ENCODE results near the gene ICOS. TPM values are rescaled to one million over a fixed set of nuclear protein-coding genes. Genes with fewer than 3 reads are reported as not detected.
"Not testable (repeated sequence)": the region's sequence is repeated elsewhere in the genome, so short reads cannot be mapped to it uniquely, and the experiment has no call there.

ICOS gene
- total RNA-seq, 2 donors from 2014 or later, result 0.14 TPM; not detected in 1

GRCh38 chr2:203914546-203915182 is 21.9 kb upstream of the ICOS start:
- no peak for DNase-seq (ENCODE audit: low spot score)
- intact Hi-C loops (cut with DNase I), result no loop called here

DNA sequence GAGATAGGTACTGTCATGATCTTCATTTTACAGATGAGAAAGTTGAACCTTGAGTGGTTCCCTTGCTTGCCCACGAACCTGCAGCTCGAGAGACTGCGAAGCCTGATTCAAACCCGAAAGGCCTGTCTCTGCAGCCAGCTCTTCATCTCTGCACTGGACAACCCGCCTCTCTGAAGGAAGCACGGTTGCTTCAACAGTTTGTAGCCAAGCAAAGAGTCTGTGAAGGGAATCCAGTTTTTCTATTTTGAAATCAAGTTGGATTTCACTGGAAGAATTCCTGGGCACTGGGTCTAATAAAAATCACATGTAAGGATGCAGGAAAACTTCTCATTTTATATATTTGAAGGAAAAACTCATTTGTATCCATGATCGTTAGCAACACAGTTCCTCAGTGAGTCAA is 21.3 kb upstream of the ICOS start:
- DNase-seq (ENCODE audit: low spot score), result no peak
- intact Hi-C loops (cut with DNase I), result no loop called here

GRCh38 chr2:203916756-203917155 is 19.8 kb upstream of the ICOS start:
- intact Hi-C loops (cut with DNase I), result no loop called here
- DNase-seq (ENCODE audit: low spot score), result no peak

- intact Hi-C loops (cut with DNase I), result no loop called here
- no peak for DNase-seq (ENCODE audit: low spot score)
Observed at GRCh38 chr2:203918264-203918663, 18.3 kb upstream of the ICOS start.

DNA sequence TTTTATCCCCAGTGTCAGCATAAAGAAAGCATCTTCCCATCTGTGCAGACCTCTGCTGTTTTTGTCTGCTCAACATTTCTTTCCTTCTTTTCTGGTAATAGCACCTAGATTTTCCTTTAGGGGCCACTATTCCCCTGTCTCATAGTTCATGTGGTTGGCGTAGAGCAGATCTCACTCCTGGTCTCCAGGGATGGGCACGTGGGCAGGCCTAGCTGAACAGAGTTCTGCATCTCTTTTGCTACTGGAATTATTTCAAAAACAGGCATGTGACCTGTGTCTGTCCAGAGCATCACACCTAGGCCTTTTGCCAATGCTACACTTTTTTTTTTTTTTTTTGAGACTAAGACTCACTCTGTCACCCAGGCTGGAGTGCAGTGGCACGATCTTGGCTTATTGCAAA is 17.7 kb upstream of the ICOS start:
- DNase-seq (ENCODE audit: low spot score), result no peak
- intact Hi-C loops (cut with DNase I), result no loop called here

GRCh38 chr2:203925512-203926158 is 10.9 kb upstream of the ICOS start:
- DNase-seq (ENCODE audit: low spot score), result no peak

DNA sequence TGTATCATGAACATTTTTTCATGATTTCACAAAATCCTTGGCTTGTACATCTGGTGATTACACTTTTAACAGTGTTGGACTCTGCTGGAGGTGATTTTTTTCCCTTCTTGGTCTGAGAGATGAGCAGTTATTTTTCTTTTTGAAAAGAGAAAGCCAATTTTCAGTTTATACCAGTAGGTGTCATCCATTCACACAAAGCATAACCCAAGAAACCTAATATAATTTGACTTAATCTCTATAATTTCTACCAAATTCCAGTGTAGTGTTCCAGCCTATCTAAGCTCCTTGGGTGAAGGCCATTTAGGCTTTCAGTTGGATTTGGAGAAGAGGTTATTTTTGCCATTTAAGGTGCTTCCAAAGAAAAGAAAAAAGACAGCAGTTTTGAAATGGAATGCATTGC is 7.7 kb upstream of the ICOS start:
- no peak for DNase-seq (ENCODE audit: low spot score)
- intact Hi-C loops (cut with DNase I), result no loop called here

More at GRCh38 chr2:203925512-203926158, 10.9 kb upstream of the ICOS start:
- intact Hi-C loops (cut with DNase I), result no loop called here

DNA sequence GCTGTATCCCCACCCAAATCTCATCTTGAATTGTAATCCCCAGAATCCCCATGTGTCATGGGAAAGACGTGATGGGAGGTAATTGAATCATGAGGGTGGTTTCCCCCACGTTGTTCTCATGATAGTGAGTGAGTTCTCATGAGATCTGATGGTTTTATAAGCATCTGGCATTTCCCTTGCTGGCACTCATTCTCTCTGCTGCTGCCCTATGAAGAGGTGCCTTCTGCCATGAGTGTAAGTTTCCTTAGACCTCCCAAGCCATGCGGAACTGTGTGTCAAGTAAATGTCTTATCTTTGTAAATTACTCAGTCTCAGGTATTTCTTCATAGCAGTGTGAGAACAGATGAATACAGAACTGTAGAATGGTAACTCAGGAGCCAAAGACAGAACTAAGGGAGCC is 5.3 kb upstream of the ICOS start:
- DNase-seq (ENCODE audit: low spot score); intact Hi-C loops (cut with DNase I): not testable (repeated sequence)

DNA sequence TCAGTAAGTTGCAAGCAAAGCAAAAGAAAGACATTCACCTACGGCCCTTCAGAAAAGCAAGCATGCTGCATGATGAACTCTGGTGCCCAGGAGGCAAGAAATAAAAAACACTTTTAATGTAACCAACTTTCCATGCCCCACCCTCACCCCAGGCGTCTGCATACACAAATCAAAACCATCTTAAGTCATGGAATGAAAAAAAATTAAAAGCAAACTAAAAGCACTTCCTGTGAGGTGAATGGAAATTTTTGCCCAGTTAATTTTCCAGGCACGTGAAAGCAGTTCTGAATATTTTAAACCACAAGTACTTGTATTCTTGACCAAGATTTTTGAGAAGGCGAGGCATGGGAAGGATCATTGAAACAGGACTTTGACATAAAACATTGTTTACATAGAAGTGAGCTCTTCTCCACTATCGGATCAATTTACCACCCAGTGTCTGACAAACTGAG is 2.5 kb upstream of the ICOS start:
- intact Hi-C loops (cut with DNase I), result no loop called here

DNA sequence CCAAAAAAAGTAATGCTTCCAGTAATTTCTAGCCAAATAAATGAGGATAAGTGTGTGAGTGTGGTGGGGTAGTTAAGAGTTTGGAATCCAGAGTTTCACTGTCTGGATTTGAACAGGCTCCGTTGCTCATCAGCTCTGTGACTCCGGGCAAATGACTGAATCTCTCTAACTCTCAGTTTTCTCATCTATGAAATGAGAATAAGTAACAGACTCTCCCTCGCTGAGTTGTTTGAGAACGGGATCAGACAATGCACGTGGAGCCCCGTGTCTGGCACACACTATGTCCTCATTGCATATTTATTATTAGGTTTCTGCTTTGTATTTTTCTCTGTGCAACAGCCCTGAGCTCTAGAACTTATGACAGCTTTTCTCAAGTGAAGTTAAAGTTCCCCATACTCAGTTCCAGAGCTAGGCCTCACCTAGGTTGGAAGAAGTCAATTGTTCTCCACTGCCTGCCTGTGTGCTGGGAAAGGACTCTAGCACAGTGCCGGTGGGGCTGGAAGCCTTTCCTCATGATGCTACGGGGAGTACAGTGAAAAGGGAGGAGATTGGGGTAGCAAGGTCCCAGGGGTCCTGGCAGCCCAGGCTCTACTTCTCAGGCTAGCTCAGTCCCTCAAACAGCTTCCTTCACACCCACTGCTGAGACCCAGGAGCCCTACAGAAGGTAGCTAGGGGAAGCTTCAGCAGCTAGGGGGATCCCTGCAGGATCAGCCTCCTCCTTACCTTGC is 1.7 kb upstream of the ICOS start:
- intact Hi-C loops (cut with DNase I), result no loop called here
- no peak for DNase-seq (ENCODE audit: low spot score)

More for the DNA sequence above, 2.5 kb upstream of the ICOS start:
- DNase-seq (ENCODE audit: low spot score), result no peak

GRCh38 chr2:203935568-203935967 is 995 bp upstream of the ICOS start:
- intact Hi-C loops (cut with DNase I), result no loop called here
- no peak for DNase-seq (ENCODE audit: low spot score)

- DNase-seq (ENCODE audit: low spot score), result no peak
- intact Hi-C loops (cut with DNase I), result no loop called here
Observed at GRCh38 chr2:203936949-203937348, 386 bp downstream of the ICOS start.

- intact Hi-C loops (cut with DNase I), result no loop called here
- DNase-seq (ENCODE audit: low spot score), result no peak
Observed at GRCh38 chr2:203937788-203938187, 1.2 kb downstream of the ICOS start.

DNA sequence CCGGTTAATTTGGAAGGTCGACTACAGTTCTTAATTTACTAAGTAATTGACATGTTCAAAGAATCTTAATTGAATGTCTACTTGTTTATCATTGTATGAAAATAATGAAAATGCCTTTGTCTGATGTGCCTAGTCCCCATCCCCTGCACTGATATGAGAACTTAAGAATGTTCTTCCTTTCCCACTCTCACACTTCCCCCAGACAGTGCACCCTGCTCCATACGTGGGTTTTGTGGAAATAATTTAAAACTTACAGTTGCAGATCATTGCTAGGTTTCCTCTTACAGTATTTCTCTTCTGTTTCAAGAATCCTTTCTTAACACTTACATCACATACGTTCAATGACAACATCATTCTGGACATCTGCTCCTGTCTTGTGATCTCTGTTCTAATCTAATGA is 3.5 kb downstream of the ICOS start:
- DNase-seq (ENCODE audit: low spot score), result no peak
- intact Hi-C loops (cut with DNase I), result no loop called here

- DNase-seq (ENCODE audit: low spot score), result not testable (repeated sequence)
Observed at GRCh38 chr2:203943493-203944382, 7.2 kb downstream of the ICOS start.

GRCh38 chr2:203948733-203949132 is 12.2 kb downstream of the ICOS start:
- intact Hi-C loops (cut with DNase I), result no loop called here

More at GRCh38 chr2:203943493-203944382, 7.2 kb downstream of the ICOS start:
- intact Hi-C loops (cut with DNase I), result not testable (repeated sequence)

DNA sequence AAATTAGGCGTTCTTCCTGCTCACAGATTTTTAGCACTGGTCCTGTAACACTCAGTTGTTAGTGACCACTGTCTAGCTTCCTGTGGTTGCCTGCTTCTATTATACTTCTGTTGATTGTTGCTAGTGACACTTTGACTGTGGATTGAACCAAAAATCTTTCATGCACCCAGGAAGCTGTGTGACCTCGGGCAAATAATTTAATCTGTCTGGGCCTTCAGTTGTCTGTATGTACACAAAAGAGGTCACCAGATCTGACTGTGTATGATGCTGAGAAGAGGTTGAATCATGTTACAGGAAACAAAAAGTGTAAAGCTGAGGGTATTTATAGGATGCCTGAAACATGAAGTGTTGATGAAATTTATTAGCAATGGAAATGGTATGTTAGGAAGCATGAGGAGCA is 12.7 kb downstream of the ICOS start:
- no peak for DNase-seq (ENCODE audit: low spot score)
- intact Hi-C loops (cut with DNase I), result no loop called here

More at GRCh38 chr2:203948733-203949132, 12.2 kb downstream of the ICOS start:
- no peak for DNase-seq (ENCODE audit: low spot score)

DNA sequence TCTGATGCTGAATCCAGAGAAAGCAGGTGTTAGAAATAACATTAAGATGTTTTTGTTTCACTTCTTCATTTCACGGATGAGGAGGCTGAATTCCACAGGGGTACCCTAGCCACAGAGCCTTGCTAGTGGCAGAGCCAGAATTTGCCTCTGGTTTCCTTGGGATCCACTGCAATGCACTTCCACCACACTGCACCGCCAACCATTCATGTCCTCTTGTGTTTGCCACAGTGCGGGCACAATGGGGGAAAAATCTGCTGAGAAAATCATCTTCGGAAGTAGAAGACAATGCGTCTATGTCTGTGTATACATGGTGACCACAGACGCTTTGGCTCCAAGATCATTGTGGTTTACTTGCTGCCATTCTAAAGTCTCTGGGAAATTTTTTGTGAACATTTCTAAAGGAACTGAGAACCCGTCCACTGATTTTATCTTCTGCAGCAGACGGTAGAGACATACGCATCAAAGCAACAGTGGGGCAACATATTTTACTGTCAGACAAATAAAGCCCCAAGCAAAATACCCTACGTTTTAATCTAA is 14.9 kb downstream of the ICOS start:
- intact Hi-C loops (cut with DNase I), result no loop called here
- DNase-seq (ENCODE audit: low spot score), result no peak

- intact Hi-C loops (cut with DNase I), result no loop called here
Observed at GRCh38 chr2:203959265-203959664, 22.7 kb downstream of the ICOS start.

More at GRCh38 chr2:203959265-203959664, 22.7 kb downstream of the ICOS start:
- DNase-seq (ENCODE audit: low spot score), result no peak
